Hepatocyte (in vitro differentiated cells): ENCODE measurements around the gene ZNF443.

ENCODE experiments used
- EZH2 ChIP-seq: fragments of 200-600 bp; sonication (generic); IDR thresholded peaks from 2 replicates; pipeline ENCODE4 v1.6.1; 2016; ENCODE audit warnings: antibody characterized with exemption, mild to moderate bottlenecking, borderline replicate concordance
- EZH2phosphoT487 ChIP-seq: fragments of 200-600 bp; sonication (generic); IDR thresholded peaks from one replicate; pipeline ENCODE4 v1.6.1; 2018; ENCODE audit warnings: antibody characterized with exemption, mild to moderate bottlenecking, low read depth, moderate library complexity; ENCODE audit not compliant: unreplicated experiment, severe bottlenecking
- TF ChIP-seq, protein P1 (sequence below): fragments of 200-600 bp; sonication (generic); IDR thresholded peaks from 2 replicates; pipeline ENCODE4 v1.5.1; 2016; ENCODE audit warnings: antibody characterized with exemption, mild to moderate bottlenecking; ENCODE audit not compliant: poor library complexity

GRCh38 chr19:12484371-12485051 is 43.7 kb upstream of the ZNF443 start, which contains the start of gene ZNF709:
- TF ChIP-seq EZH2 = no peak
- TF ChIP-seq, protein P1, sequence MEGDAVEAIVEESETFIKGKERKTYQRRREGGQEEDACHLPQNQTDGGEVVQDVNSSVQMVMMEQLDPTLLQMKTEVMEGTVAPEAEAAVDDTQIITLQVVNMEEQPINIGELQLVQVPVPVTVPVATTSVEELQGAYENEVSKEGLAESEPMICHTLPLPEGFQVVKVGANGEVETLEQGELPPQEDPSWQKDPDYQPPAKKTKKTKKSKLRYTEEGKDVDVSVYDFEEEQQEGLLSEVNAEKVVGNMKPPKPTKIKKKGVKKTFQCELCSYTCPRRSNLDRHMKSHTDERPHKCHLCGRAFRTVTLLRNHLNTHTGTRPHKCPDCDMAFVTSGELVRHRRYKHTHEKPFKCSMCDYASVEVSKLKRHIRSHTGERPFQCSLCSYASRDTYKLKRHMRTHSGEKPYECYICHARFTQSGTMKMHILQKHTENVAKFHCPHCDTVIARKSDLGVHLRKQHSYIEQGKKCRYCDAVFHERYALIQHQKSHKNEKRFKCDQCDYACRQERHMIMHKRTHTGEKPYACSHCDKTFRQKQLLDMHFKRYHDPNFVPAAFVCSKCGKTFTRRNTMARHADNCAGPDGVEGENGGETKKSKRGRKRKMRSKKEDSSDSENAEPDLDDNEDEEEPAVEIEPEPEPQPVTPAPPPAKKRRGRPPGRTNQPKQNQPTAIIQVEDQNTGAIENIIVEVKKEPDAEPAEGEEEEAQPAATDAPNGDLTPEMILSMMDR = no peak
- no peak for TF ChIP-seq EZH2phosphoT487
